H1 (cell line): ENCODE measurements around the gene CDCP1.

Experiments
- BRCA1 ChIP-seq: IDR thresholded peaks from 2 replicates; pipeline ENCODE4 v1.6.1; 2012; ENCODE audit warnings: low read depth, low read length, improper control_type of control experiment
- CTCF ChIP-seq, 3 experiments: IDR thresholded peaks; 1 replicate in 2 of 3; 2 replicates in 1 of 3; pipeline versions ENCODE4 v1.5.1 to v1.6.1; 2011; ENCODE audit warnings: low read length in 3 of 3, mild to moderate bottlenecking in 3 of 3, inconsistent platforms in 2 of 3, low read depth in 1 of 3, moderate library complexity in 1 of 3; ENCODE audit not compliant: insufficient read depth in 1 of 3; ENCODE audit errors: control extremely low read depth in 1 of 3
- EP300 ChIP-seq, 2 experiments: IDR thresholded peaks; 1 replicate in 1 of 2; 2 replicates in 1 of 2; pipeline ENCODE4 v1.6.1; 2011 to 2012; ENCODE audit warnings: low read depth in 2 of 2, low read length in 2 of 2, mild to moderate bottlenecking in 2 of 2, borderline replicate concordance in 1 of 2, inconsistent platforms in 1 of 2, moderate library complexity in 1 of 2
- MAX ChIP-seq: IDR thresholded peaks from 2 replicates; pipeline ENCODE4 v1.6.1; 2012; ENCODE audit warnings: inconsistent platforms
- POLR2A ChIP-seq, 2 experiments: IDR thresholded peaks; 1 replicate in 1 of 2; 2 replicates in 1 of 2; pipeline ENCODE4 v1.6.1; 2011; ENCODE audit warnings: low read depth in 2 of 2, low read length in 2 of 2, mild to moderate bottlenecking in 2 of 2; ENCODE audit errors: control extremely low read depth in 1 of 2
- RAD21 ChIP-seq, 2 experiments: IDR thresholded peaks in 1 of 2; conservative IDR thresholded peaks in 1 of 2; 2 replicates each; pipeline ENCODE4 v1.6.1; 2011; ENCODE audit warnings: low read depth in 2 of 2, low read length in 2 of 2, improper control_type of control experiment in 1 of 2, inconsistent platforms in 1 of 2, mild to moderate bottlenecking in 1 of 2, moderate library complexity in 1 of 2
- SIN3A ChIP-seq, 2 experiments: IDR thresholded peaks in 1 of 2; conservative IDR thresholded peaks in 1 of 2; 2 replicates each; pipeline ENCODE4 v1.6.1; 2011 to 2012; ENCODE audit warnings: low read length in 2 of 2, improper control_type of control experiment in 1 of 2, low read depth in 1 of 2, mild to moderate bottlenecking in 1 of 2
- SIX5 ChIP-seq: IDR thresholded peaks from 2 replicates; pipeline ENCODE4 v1.6.1; 2011; ENCODE audit warnings: mild to moderate bottlenecking, low read depth, low read length

GRCh38 chr3:45191924-45192417 is 45.8 kb upstream of the CDCP1 start:
- TF ChIP-seq MAX (no peak), BRCA1 (no peak), CTCF (IDR thresholded peaks at IDR 0.05; ENCODE audit: control extremely low read depth in 1 of 3, insufficient read depth in 1 of 3, low read depth in 1 of 3, low read length in 3 of 3) (no peak), SIN3A (conservative IDR thresholded peaks at IDR 0.05 in 1 of 2, IDR thresholded peaks at IDR 0.05 in 1 of 2; ENCODE audit: low read depth in 1 of 2, low read length in 2 of 2) (no peak), EP300 (IDR thresholded peaks at IDR 0.05; ENCODE audit: borderline replicate concordance in 1 of 2, low read depth in 2 of 2, low read length in 2 of 2) (no peak), SIX5 (no peak), RAD21 (IDR thresholded peaks at IDR 0.05 in 1 of 2, conservative IDR thresholded peaks at IDR 0.05 in 1 of 2; ENCODE audit: low read depth in 2 of 2, low read length in 2 of 2) (no peak), POLR2A (IDR thresholded peaks at IDR 0.05; ENCODE audit: control extremely low read depth in 1 of 2, low read depth in 2 of 2, low read length in 2 of 2) (no peak)
